GM12891 (cell line): ENCODE data around the gene HOXB1.

Experiments
- POLR2A ChIP-seq: IDR thresholded peaks from 2 replicates; pipeline ENCODE4 v1.6.1; 2011; ENCODE audit warnings: low read depth, low read length, control low read depth
- POLR2AphosphoS5 ChIP-seq: IDR thresholded peaks from 2 replicates; pipeline ENCODE4 v1.6.1; 2011; ENCODE audit warnings: low read depth, low read length, control low read depth
- SPI1 ChIP-seq: IDR thresholded peaks from 2 replicates; pipeline ENCODE4 v1.6.1; 2011; ENCODE audit warnings: low read depth, low read length, control low read depth
- TAF1 ChIP-seq: IDR thresholded peaks from 2 replicates; pipeline ENCODE4 v1.6.1; 2011; ENCODE audit warnings: low read depth, low read length, control low read depth

DNA sequence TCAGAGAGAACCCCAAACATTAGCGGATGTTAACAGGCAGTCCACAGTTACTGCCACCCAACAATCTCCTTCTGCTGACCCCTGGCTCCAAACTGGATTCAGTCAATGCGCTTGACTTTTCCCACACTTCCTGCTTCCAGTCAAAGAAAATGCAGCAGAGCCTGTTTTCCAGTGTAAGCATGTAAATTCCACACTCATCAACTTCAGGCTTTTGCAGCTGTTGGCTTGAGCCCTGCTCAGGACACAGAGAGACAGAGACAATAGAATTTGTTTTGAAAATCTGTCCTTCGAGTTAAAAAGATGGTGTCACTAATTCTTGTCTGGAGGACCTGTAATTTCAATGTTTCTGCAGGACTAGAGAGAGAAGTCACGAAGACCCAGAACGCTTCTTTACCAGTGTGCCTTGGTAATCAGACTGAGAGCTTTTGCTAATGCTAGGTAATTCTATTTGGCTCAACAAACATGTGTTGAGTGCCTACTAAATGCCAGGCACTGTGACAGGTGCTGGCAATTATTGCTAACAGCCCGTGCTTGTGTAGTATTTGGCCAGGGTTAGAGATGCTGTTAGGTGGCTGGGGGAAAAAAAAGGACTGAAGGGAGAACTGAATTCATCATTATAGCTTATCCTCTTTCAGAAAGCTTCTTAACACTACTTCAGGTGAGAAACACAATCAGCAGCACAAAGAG lies 32.5 kb downstream of the HOXB1 start:
- no peak for TF ChIP-seq TAF1
- no peak for TF ChIP-seq POLR2A
- TF ChIP-seq SPI1: no peak
- TF ChIP-seq POLR2AphosphoS5: no peak
